ENCODE measurements around the gene PRR5L. TPM values are rescaled to one million over a fixed set of nuclear protein-coding genes. Genes with fewer than 3 reads are reported as not detected.

PRR5L gene
- total and polyA plus RNA-seq, 9 of the 15 experiments (the other 6 are each of a cell fraction or from before 2014, with no cell fraction given): 0.11 to 0.60 (median 0.36) TPM; not detected in 2

DNA sequence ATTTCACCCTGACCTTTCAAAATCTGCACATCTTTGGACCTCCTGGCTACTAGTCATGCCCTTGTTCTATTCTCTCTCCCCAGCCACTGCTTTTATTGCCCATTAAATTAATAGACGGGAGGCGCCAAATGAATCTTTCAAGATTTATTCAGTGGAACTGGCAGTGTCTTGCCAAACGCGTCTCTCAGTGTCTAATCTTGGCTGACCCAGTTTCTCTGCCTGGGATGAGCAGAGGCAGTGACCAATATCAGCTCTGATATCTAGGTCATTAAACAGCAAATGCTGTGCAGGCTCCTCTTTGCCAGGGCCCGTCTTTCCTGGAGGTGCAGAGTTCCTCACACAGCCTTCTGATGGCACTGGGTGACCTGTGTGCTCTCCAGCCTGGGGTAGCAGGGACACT, 140.0 kb downstream of the PRR5L start:
- no peak for ATAC-seq
- H3K27me3 ChIP-seq (ENCODE audit: control insufficient read depth in 2 of 2, insufficient read depth in 2 of 2, low read length in 2 of 2): peaks cover 0 to 7% of the 10 kb centered on the region in 2 experiments; a peak in 2 of 5 replicates
- BruUV-seq (replicated peaks): no TSS peak
- no peak overlapping the region for H3K27ac ChIP-seq (ENCODE audit: extremely low read depth, low read depth, low read length)
- no peaks in the 10 kb centered on the region for H3K9me3 ChIP-seq (replicated peaks; ENCODE audit: control insufficient read depth, insufficient read depth, low read depth, low read length)
- H4K20me1 ChIP-seq (replicated peaks; ENCODE audit: control insufficient read depth, insufficient read depth, low read length): no peaks in the 10 kb centered on the region
- no peak overlapping the region for H2AFZ ChIP-seq (ENCODE audit: low read depth, low read length)
- FAIRE-seq: no peak
- TF ChIP-seq MYNN (IDR thresholded peaks at IDR 0.05): no peak
- TF ChIP-seq MYNN (CRISPR knock-in tag; IDR thresholded peaks at IDR 0.05): no peak
- TF ChIP-seq, protein P1, sequence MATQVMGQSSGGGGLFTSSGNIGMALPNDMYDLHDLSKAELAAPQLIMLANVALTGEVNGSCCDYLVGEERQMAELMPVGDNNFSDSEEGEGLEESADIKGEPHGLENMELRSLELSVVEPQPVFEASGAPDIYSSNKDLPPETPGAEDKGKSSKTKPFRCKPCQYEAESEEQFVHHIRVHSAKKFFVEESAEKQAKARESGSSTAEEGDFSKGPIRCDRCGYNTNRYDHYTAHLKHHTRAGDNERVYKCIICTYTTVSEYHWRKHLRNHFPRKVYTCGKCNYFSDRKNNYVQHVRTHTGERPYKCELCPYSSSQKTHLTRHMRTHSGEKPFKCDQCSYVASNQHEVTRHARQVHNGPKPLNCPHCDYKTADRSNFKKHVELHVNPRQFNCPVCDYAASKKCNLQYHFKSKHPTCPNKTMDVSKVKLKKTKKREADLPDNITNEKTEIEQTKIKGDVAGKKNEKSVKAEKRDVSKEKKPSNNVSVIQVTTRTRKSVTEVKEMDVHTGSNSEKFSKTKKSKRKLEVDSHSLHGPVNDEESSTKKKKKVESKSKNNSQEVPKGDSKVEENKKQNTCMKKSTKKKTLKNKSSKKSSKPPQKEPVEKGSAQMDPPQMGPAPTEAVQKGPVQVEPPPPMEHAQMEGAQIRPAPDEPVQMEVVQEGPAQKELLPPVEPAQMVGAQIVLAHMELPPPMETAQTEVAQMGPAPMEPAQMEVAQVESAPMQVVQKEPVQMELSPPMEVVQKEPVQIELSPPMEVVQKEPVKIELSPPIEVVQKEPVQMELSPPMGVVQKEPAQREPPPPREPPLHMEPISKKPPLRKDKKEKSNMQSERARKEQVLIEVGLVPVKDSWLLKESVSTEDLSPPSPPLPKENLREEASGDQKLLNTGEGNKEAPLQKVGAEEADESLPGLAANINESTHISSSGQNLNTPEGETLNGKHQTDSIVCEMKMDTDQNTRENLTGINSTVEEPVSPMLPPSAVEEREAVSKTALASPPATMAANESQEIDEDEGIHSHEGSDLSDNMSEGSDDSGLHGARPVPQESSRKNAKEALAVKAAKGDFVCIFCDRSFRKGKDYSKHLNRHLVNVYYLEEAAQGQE (IDR thresholded peaks at IDR 0.05; ENCODE audit: borderline replicate concordance): no peak
- TF ChIP-seq, protein P1 (CRISPR knock-in tag; IDR thresholded peaks at IDR 0.05; ENCODE audit: low read depth): no peak
- TF ChIP-seq ZNF561 (CRISPR knock-in tag; conservative IDR thresholded peaks at IDR 0.05): no peak
- no peak for TF ChIP-seq HEY1 (CRISPR knock-in tag; IDR thresholded peaks at IDR 0.05; ENCODE audit: borderline replicate concordance)
- no peak for TF ChIP-seq POLR3A (IDR thresholded peaks at IDR 0.05; ENCODE audit: borderline replicate concordance, extremely low read depth, insufficient read depth, insufficient read length)
- TF ChIP-seq RBM39 (optimal IDR thresholded peaks at IDR 0.05; ENCODE audit: low read depth, low read length): no peak
- no peak for TF ChIP-seq TEAD4 (IDR thresholded peaks at IDR 0.05; ENCODE audit: low read length)
- no peak for TF ChIP-seq TEAD4 (CRISPR knock-in tag; IDR thresholded peaks at IDR 0.05; ENCODE audit: borderline replicate concordance)
- TF ChIP-seq, protein P2, sequence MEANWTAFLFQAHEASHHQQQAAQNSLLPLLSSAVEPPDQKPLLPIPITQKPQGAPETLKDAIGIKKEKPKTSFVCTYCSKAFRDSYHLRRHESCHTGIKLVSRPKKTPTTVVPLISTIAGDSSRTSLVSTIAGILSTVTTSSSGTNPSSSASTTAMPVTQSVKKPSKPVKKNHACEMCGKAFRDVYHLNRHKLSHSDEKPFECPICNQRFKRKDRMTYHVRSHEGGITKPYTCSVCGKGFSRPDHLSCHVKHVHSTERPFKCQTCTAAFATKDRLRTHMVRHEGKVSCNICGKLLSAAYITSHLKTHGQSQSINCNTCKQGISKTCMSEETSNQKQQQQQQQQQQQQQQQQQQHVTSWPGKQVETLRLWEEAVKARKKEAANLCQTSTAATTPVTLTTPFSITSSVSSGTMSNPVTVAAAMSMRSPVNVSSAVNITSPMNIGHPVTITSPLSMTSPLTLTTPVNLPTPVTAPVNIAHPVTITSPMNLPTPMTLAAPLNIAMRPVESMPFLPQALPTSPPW (CRISPR knock-in tag; IDR thresholded peaks at IDR 0.05): no peak
- ChIA-PET POLR2A (no interaction called here), CTCF (ENCODE audit: low intra/inter-chr PET ratio) (no interaction called here)
- no peak for DNase-seq (ENCODE audit: extremely low read depth in 1 of 4, low spot score in 3 of 4)
- H3K36me3 ChIP-seq (ENCODE audit: control insufficient read depth, insufficient read depth, low read length): no peaks in the 10 kb centered on the region
- intact Hi-C loops (cut with micrococcal nuclease): no loop called here
- WGBS (ENCODE audit: insufficient coverage, low coverage, missing lambda C conversion rate): 5% methylated on average over 5 of the region's 5 CpGs
- no peak overlapping the region for H3K9ac ChIP-seq (ENCODE audit: insufficient read depth in 1 of 2, low read depth in 2 of 2, low read length in 2 of 2)
- H3K4me3 ChIP-seq: no peak overlapping the region
- no peaks in the 10 kb centered on the region for H3K4me1 ChIP-seq (replicated peaks in 1 of 2; ENCODE audit: control insufficient read depth in 2 of 2, insufficient read depth in 2 of 2, low read length in 2 of 2)
- no peaks in the 10 kb centered on the region for H3K79me2 ChIP-seq (ENCODE audit: control insufficient read depth, insufficient read depth, low read length)
- in situ Hi-C loops (cut with MboI): no loop called here
- H3K9me1 ChIP-seq (ENCODE audit: control insufficient read depth, insufficient read depth, low read length): no peaks in the 10 kb centered on the region
- H3K4me2 ChIP-seq (ENCODE audit: insufficient read depth, low read length): no peak overlapping the region

Data from K562 (cell line).